ENCODE measurements around the gene PASK.

- TF ChIP-seq, protein P1, sequence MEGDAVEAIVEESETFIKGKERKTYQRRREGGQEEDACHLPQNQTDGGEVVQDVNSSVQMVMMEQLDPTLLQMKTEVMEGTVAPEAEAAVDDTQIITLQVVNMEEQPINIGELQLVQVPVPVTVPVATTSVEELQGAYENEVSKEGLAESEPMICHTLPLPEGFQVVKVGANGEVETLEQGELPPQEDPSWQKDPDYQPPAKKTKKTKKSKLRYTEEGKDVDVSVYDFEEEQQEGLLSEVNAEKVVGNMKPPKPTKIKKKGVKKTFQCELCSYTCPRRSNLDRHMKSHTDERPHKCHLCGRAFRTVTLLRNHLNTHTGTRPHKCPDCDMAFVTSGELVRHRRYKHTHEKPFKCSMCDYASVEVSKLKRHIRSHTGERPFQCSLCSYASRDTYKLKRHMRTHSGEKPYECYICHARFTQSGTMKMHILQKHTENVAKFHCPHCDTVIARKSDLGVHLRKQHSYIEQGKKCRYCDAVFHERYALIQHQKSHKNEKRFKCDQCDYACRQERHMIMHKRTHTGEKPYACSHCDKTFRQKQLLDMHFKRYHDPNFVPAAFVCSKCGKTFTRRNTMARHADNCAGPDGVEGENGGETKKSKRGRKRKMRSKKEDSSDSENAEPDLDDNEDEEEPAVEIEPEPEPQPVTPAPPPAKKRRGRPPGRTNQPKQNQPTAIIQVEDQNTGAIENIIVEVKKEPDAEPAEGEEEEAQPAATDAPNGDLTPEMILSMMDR (optimal IDR thresholded peaks at IDR 0.05 in 1 of 3, IDR thresholded peaks at IDR 0.05 in 1 of 3, conservative IDR thresholded peaks at IDR 0.05 in 1 of 3; ENCODE audit: extremely low read depth in 1 of 3, insufficient read depth in 2 of 3, low read length in 3 of 3): no peak
- no peak for TF ChIP-seq EZH2 (IDR thresholded peaks at IDR 0.05; ENCODE audit: low read length)
Observed at GRCh38 chr2:241173557-241173956, 24.3 kb upstream of the PASK start.
